HepG2 (cell line): ENCODE data around the gene KDM4E. TPM values are rescaled to one million over a fixed set of nuclear protein-coding genes. Genes with fewer than 3 reads are reported as not detected.
A peak's percentile ranks its signal among the peaks of the same experiment; 100 is the strongest.

Experiments used
- ATAC-seq: fragments of 200-7000 bp; cut with Tn5 transposase; 3 replicates; pipeline ENCODE4 v1.9.1; 2020; ENCODE audit warnings: mild to moderate bottlenecking, moderate library complexity
- BruUV-seq: library from RNA; stranded (reverse); fragments of 400-500 nt; replicated peaks from 2 replicates; lab custom pipeline; 2021; lab: Mats Ljungman, UMichigan
- CTCF ChIA-PET: fragments of 300-600 bp; formaldehyde crosslinking; extraction: SDS; loops from one replicate; lab custom pipeline; 2021; ENCODE audit warnings: low total read pairs, inconsistent platforms, low intra/inter-chr PET ratio; lab: Yijun Ruan, JAX
- POLR2A ChIA-PET: fragments of 350-600 bp; sonication (Branson Sonifier 250); formaldehyde crosslinking; loops from one replicate; lab custom pipeline; 2020; ENCODE audit warnings: antibody characterized with exemption, inconsistent platforms; lab: Yijun Ruan, JAX
- DNase-seq: peaks from one replicate; pipeline ENCODE4 v3.0.0-alpha.2; 2015; ENCODE audit warnings: low spot score
- FAIRE-seq: peaks from 3 replicates; lab custom pipeline; 2011; peaks lifted over from hg19 to GRCh38; lab: Jason Lieb, UNC
- H2AFZ ChIP-seq: one replicate; pipeline ENCODE4 v1.6.1; 2011; ENCODE audit warnings: low read length, inconsistent platforms
- H3K27ac ChIP-seq: fragments of 300-600 bp; 3 replicates; pipeline ENCODE4 v1.8.0; 2011; ENCODE audit warnings: mixed run types, mild to moderate bottlenecking, mixed read lengths, low read length, inconsistent platforms; ENCODE audit not compliant: insufficient read depth; ENCODE audit errors: extremely low read length
- H3K27me3 ChIP-seq, 2 experiments: fragments of 200-600 bp in 1 of 2; 2 replicates in 1 of 2; 3 replicates in 1 of 2; pipeline versions ENCODE4 v1.6.0 to v1.8.0; 2011; ENCODE audit warnings: low read length in 2 of 2, mild to moderate bottlenecking in 2 of 2, moderate library complexity in 2 of 2, inconsistent platforms in 1 of 2; ENCODE audit not compliant: insufficient read depth in 2 of 2, control insufficient read depth in 1 of 2
- H3K36me3 ChIP-seq, 2 experiments: fragments of 200-600 bp in 1 of 2; replicated peaks in 1 of 2; 2 replicates in 1 of 2; 3 replicates in 1 of 2; pipeline versions ENCODE4 v1.5.1 to v1.8.0; 2011; ENCODE audit warnings: low read length in 2 of 2, inconsistent platforms in 1 of 2; ENCODE audit not compliant: insufficient read depth in 2 of 2, control insufficient read depth in 1 of 2
- H3K4me1 ChIP-seq: 2 replicates; pipeline ENCODE4 v1.5.1; 2012; ENCODE audit warnings: low read length, inconsistent platforms; ENCODE audit not compliant: insufficient read depth
- H3K4me2 ChIP-seq: 2 replicates; pipeline ENCODE4 v1.6.0; 2011; ENCODE audit warnings: low read depth, low read length, inconsistent platforms
- H3K4me3 ChIP-seq, 3 experiments: fragments of 200-600 bp in 1 of 3; sonication (generic), shearing (Covaris generic) in 1 of 3; replicated peaks in 1 of 3; 2 replicates each; pipeline ENCODE4 v1.5.1; 2011 to 2016; ENCODE audit warnings: low read length in 3 of 3, inconsistent platforms in 2 of 3, low read depth in 2 of 3, mild to moderate bottlenecking in 2 of 3, control low read depth in 1 of 3, mixed read lengths in 1 of 3; ENCODE audit not compliant: insufficient read depth in 1 of 3
- H3K79me2 ChIP-seq: one replicate; pipeline ENCODE4 v1.6.1; 2011; ENCODE audit warnings: low read length, inconsistent platforms; ENCODE audit not compliant: insufficient read depth
- H3K9ac ChIP-seq: 2 replicates; pipeline ENCODE4 v1.6.0; 2011; ENCODE audit warnings: mild to moderate bottlenecking, low read depth, low read length, inconsistent platforms; ENCODE audit not compliant: insufficient read depth
- H3K9me3 ChIP-seq: 2 replicates; pipeline ENCODE4 v1.5.1; 2012; ENCODE audit warnings: mild to moderate bottlenecking, low read length
- H4K20me1 ChIP-seq: 2 replicates; pipeline ENCODE4 v1.6.0; 2011; ENCODE audit warnings: inconsistent platforms, mild to moderate bottlenecking, low read length, moderate library complexity; ENCODE audit not compliant: insufficient read depth
- HNRNPL ChIP-seq: fragments of 200-400 bp; formaldehyde crosslinking; IDR thresholded peaks from 2 replicates; pipeline ENCODE4 v1.6.1; 2017; ENCODE audit warnings: mild to moderate bottlenecking, low read depth, low read length
- MAFF ChIP-seq: IDR thresholded peaks from 2 replicates; pipeline ENCODE4 v1.6.1; 2011; ENCODE audit warnings: low read depth, low read length, improper control_type of control experiment
- MAFK ChIP-seq, 2 experiments: IDR thresholded peaks in 1 of 2; conservative IDR thresholded peaks in 1 of 2; 2 replicates each; pipeline ENCODE4 v1.6.1; 2011; ENCODE audit warnings: improper control_type of control experiment in 2 of 2, low read length in 2 of 2
- REL ChIP-seq: sonication (generic); formaldehyde crosslinking; conservative IDR thresholded peaks from 2 replicates; pipeline ENCODE4 v1.8.0; 2022; ENCODE audit warnings: mild to moderate bottlenecking, missing genetic modification reagents, moderate library complexity
- in situ Hi-C: cut with HindIII; loops from 2 replicates; pipeline ENCODE4 v1.10.0; 2017; ENCODE audit warnings: low pct_unique_long_range_greater_than_20kb; ENCODE audit not compliant: extremely low pct_ligation_motif_present
- intact Hi-C: fragments of 100-400 bp; cut with micrococcal nuclease; formaldehyde crosslinking; loops from one replicate; pipeline ENCODE4 v1.10.0; 2022; ENCODE audit not compliant: unreplicated experiment
- polyA plus RNA-seq, 8 experiments: library from polyadenylated mRNA; depleted of rRNA in 3 of 8; stranded (reverse) in 7 of 8; unstranded in 1 of 8; fragments of >200 nt; fragmentation: Illumina TruSeq in 4 of 8; extraction: Trizol in 4 of 8; gene quantifications; 2 replicates each; pipeline versions ENCODE4 v1.2.1 to v1.2.3, GENCODE V29; 2011 to 2016; ENCODE audit warnings: low read depth in 4 of 8, missing spikeins in 1 of 8, mixed read lengths in 1 of 8; ENCODE audit not compliant: insufficient read depth in 1 of 8
- total RNA-seq, 5 experiments: library from RNA; depleted of rRNA; stranded (reverse); fragments of >200 nt; fragmentation: Illumina TruSeq; extraction: Trizol; gene quantifications; 2 replicates each; pipeline ENCODE4 v1.2.3, GENCODE V29; 2016; ENCODE audit warnings: low read depth in 1 of 5
- TF ChIP-seq, protein P1 (sequence below): sonication (generic); formaldehyde crosslinking; IDR thresholded peaks from 2 replicates; pipeline ENCODE4 v1.4.0; 2020; ENCODE audit warnings: missing genetic modification reagents, borderline replicate concordance
- TF ChIP-seq, protein P2 (sequence below): sonication (generic); formaldehyde crosslinking; IDR thresholded peaks from 2 replicates; pipeline ENCODE4 v1.4.0; 2020; ENCODE audit warnings: low read depth, mild to moderate bottlenecking, missing genetic modification reagents
- TF ChIP-seq, protein P3 (sequence below): sonication (generic); formaldehyde crosslinking; IDR thresholded peaks from 2 replicates; pipeline ENCODE4 v1.4.0; 2020; ENCODE audit warnings: missing genetic modification reagents
- TF ChIP-seq, protein P4 (sequence below): sonication (generic); formaldehyde crosslinking; IDR thresholded peaks from 2 replicates; pipeline ENCODE4 v1.4.0; 2020; ENCODE audit warnings: missing genetic modification reagents

The KDM4E gene
- total and polyA plus RNA-seq, 2 of the 13 experiments (the other 11 are each of a cell fraction or from before 2014, with no cell fraction given) = not detected

DNA sequence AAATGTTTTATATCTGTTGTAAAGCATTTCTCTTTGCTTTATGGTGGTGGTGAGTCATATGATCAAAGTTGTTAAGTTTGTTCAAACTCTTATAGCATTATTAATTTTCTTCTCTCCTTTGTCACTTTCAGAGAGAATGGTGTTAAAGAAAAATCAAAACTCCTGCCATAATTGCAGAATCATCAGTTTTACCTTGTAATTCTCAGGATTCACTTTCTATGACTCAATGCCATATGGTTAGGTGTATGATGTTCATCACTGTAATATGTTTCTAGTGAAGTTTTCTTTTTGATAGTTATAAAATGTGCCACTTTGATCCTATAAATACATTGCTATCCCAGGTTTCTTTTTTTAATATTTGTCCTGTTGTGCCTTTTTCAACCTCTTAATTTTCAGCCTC, 13.7 kb upstream of the KDM4E start:
- no peaks in the 10 kb centered on the region for H4K20me1 ChIP-seq
- no peaks in the 10 kb centered on the region for H3K9me3 ChIP-seq
- H3K4me2 ChIP-seq = no peak overlapping the region
- no peak overlapping the region for H3K4me3 ChIP-seq
- H3K79me2 ChIP-seq = no peaks in the 10 kb centered on the region
- ChIA-PET POLR2A (no interaction called here), CTCF (no interaction called here)
- no peaks in the 10 kb centered on the region for H3K4me1 ChIP-seq
- peaks cover 3 to 11% of the 10 kb centered on the region in 2 experiments; a peak in 2 of 5 replicates for H3K27me3 ChIP-seq
- BruUV-seq = no TSS peak
- no peak for FAIRE-seq
- no peak overlapping the region for H3K9ac ChIP-seq
- DNase-seq = no peak
- ATAC-seq = no peak
- intact Hi-C loops (no loop called here), in situ Hi-C loops (no loop called here)
- no peak overlapping the region for H3K27ac ChIP-seq
- H3K36me3 ChIP-seq = no peaks in the 10 kb centered on the region
- TF ChIP-seq MAFK (conservative IDR thresholded peaks at IDR 0.05 in 1 of 2, IDR thresholded peaks at IDR 0.05 in 1 of 2; ENCODE audit: low read length in 2 of 2) (peak; percentile 86 to 90), HNRNPL (no peak), MAFF (peak; percentile 78), REL (CRISPR knock-in tag) (no peak)
- TF ChIP-seq, protein P1, sequence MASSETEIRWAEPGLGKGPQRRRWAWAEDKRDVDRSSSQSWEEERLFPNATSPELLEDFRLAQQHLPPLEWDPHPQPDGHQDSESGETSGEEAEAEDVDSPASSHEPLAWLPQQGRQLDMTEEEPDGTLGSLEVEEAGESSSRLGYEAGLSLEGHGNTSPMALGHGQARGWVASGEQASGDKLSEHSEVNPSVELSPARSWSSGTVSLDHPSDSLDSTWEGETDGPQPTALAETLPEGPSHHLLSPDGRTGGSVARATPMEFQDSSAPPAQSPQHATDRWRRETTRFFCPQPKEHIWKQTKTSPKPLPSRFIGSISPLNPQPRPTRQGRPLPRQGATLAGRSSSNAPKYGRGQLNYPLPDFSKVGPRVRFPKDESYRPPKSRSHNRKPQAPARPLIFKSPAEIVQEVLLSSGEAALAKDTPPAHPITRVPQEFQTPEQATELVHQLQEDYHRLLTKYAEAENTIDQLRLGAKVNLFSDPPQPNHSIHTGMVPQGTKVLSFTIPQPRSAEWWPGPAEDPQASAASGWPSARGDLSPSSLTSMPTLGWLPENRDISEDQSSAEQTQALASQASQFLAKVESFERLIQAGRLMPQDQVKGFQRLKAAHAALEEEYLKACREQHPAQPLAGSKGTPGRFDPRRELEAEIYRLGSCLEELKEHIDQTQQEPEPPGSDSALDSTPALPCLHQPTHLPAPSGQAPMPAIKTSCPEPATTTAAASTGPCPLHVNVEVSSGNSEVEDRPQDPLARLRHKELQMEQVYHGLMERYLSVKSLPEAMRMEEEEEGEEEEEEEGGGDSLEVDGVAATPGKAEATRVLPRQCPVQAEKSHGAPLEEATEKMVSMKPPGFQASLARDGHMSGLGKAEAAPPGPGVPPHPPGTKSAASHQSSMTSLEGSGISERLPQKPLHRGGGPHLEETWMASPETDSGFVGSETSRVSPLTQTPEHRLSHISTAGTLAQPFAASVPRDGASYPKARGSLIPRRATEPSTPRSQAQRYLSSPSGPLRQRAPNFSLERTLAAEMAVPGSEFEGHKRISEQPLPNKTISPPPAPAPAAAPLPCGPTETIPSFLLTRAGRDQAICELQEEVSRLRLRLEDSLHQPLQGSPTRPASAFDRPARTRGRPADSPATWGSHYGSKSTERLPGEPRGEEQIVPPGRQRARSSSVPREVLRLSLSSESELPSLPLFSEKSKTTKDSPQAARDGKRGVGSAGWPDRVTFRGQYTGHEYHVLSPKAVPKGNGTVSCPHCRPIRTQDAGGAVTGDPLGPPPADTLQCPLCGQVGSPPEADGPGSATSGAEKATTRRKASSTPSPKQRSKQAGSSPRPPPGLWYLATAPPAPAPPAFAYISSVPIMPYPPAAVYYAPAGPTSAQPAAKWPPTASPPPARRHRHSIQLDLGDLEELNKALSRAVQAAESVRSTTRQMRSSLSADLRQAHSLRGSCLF (CRISPR knock-in tag) = no peak
- TF ChIP-seq, protein P2, sequence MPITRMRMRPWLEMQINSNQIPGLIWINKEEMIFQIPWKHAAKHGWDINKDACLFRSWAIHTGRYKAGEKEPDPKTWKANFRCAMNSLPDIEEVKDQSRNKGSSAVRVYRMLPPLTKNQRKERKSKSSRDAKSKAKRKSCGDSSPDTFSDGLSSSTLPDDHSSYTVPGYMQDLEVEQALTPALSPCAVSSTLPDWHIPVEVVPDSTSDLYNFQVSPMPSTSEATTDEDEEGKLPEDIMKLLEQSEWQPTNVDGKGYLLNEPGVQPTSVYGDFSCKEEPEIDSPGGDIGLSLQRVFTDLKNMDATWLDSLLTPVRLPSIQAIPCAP = no peak
- TF ChIP-seq, protein P3, sequence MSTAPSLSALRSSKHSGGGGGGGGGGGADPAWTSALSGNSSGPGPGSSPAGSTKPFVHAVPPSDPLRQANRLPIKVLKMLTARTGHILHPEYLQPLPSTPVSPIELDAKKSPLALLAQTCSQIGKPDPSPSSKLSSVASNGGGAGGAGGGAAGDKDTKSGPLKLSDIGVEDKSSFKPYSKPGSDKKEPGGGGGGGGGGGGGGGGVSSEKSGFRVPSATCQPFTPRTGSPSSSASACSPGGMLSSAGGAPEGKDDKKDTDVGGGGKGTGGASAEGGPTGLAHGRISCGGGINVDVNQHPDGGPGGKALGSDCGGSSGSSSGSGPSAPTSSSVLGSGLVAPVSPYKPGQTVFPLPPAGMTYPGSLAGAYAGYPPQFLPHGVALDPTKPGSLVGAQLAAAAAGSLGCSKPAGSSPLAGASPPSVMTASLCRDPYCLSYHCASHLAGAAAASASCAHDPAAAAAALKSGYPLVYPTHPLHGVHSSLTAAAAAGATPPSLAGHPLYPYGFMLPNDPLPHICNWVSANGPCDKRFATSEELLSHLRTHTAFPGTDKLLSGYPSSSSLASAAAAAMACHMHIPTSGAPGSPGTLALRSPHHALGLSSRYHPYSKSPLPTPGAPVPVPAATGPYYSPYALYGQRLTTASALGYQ = no peak
- TF ChIP-seq, protein P4, sequence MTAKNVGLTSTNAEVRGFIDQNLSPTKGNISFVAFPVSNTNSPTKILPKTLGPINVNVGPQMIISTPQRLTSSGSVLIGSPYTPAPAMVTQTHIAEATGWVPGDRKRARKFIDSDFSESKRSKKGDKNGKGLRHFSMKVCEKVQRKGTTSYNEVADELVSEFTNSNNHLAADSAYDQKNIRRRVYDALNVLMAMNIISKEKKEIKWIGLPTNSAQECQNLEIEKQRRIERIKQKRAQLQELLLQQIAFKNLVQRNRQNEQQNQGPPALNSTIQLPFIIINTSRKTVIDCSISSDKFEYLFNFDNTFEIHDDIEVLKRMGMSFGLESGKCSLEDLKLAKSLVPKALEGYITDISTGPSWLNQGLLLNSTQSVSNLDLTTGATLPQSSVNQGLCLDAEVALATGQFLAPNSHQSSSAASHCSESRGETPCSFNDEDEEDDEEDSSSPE (CRISPR knock-in tag) = no peak
- H2AFZ ChIP-seq = no peak overlapping the region
